DND-41 (cell line): ENCODE results near the gene XYLT1.

Experiments
- ATAC-seq: fragments of 200-7000 bp; cut with Tn5 transposase; 3 replicates; pipeline ENCODE4 v1.9.1; 2021; ENCODE audit warnings: low read depth; ENCODE audit not compliant: insufficient read depth
- DNase-seq: peaks from one replicate; pipeline ENCODE4 v3.0.0-alpha.2; 2020
- H2AFZ ChIP-seq: 2 replicates; pipeline ENCODE4 v1.6.0; 2012; ENCODE audit warnings: low read depth, low read length
- H3K27ac ChIP-seq: 2 replicates; pipeline ENCODE4 v1.5.1; 2012; ENCODE audit warnings: low read length, inconsistent platforms
- H3K27me3 ChIP-seq: fragments of 200-600 bp; sonication (generic); 2 replicates; pipeline ENCODE4 v1.6.0; 2012; ENCODE audit warnings: low read length, mild to moderate bottlenecking, inconsistent platforms; ENCODE audit not compliant: insufficient read depth, poor library complexity
- H3K36me3 ChIP-seq: 2 replicates; pipeline ENCODE4 v1.5.1; 2012; ENCODE audit warnings: low read length, inconsistent platforms; ENCODE audit not compliant: insufficient read depth
- H3K4me1 ChIP-seq: 2 replicates; pipeline ENCODE4 v1.5.1; 2012; ENCODE audit warnings: mild to moderate bottlenecking, low read length; ENCODE audit not compliant: insufficient read depth
- H3K4me2 ChIP-seq: 2 replicates; pipeline ENCODE4 v1.6.0; 2012; ENCODE audit warnings: mild to moderate bottlenecking, moderate library complexity, low read length, inconsistent platforms; ENCODE audit not compliant: insufficient read depth
- H3K4me3 ChIP-seq, 2 experiments: fragments of 200-600 bp in 1 of 2; shearing (Covaris generic) in 1 of 2; 2 replicates each; pipeline ENCODE4 v1.5.1; 2012 to 2016; ENCODE audit warnings: inconsistent platforms in 2 of 2, low read length in 2 of 2, mild to moderate bottlenecking in 2 of 2, low read depth in 1 of 2, moderate library complexity in 1 of 2
- H3K79me2 ChIP-seq: 2 replicates; pipeline ENCODE4 v1.6.0; 2012; ENCODE audit warnings: low read length, inconsistent platforms; ENCODE audit not compliant: insufficient read depth
- H3K9ac ChIP-seq: 2 replicates; pipeline ENCODE4 v1.6.0; 2012; ENCODE audit warnings: low read depth, mild to moderate bottlenecking, inconsistent platforms, low read length, moderate library complexity
- H3K9me3 ChIP-seq: 2 replicates; pipeline ENCODE4 v1.5.1; 2012; ENCODE audit warnings: low read length, moderate library complexity, mild to moderate bottlenecking, inconsistent platforms; ENCODE audit not compliant: insufficient read depth, severe bottlenecking
- H4K20me1 ChIP-seq: 2 replicates; pipeline ENCODE4 v1.6.0; 2012; ENCODE audit warnings: low read length; ENCODE audit not compliant: insufficient read depth
- CTCF ChIP-seq: IDR thresholded peaks from 2 replicates; pipeline ENCODE4 v1.5.1; 2012; ENCODE audit warnings: borderline replicate concordance, low read length, moderate library complexity, mild to moderate bottlenecking; ENCODE audit not compliant: poor library complexity, severe bottlenecking; ENCODE audit errors: extremely low read depth
- EZH2 ChIP-seq: IDR thresholded peaks from 3 replicates; pipeline ENCODE4 v1.6.1; 2012; ENCODE audit warnings: borderline replicate concordance, low read depth, mild to moderate bottlenecking, moderate library complexity, low read length, inconsistent platforms; ENCODE audit not compliant: severe bottlenecking

The XYLT1 gene

GRCh38 chr16:17439580-17439979, 31.2 kb downstream of the XYLT1 start:
- no peak overlapping the region for H3K4me3 ChIP-seq
- H3K79me2 ChIP-seq = no peaks in the 10 kb centered on the region
- no peaks in the 10 kb centered on the region for H3K27me3 ChIP-seq
- no peak overlapping the region for H3K9ac ChIP-seq
- no peaks in the 10 kb centered on the region for H3K9me3 ChIP-seq
- H3K4me1 ChIP-seq = no peaks in the 10 kb centered on the region
- no peaks in the 10 kb centered on the region for H4K20me1 ChIP-seq
- DNase-seq (no peak), ATAC-seq (no peak)
- H3K4me2 ChIP-seq = no peak overlapping the region
- no peaks in the 10 kb centered on the region for H3K36me3 ChIP-seq
- no peak overlapping the region for H2AFZ ChIP-seq
- TF ChIP-seq CTCF = no peak
- TF ChIP-seq EZH2 = no peak
- H3K27ac ChIP-seq = no peak overlapping the region

- no peak overlapping the region for H3K4me3 ChIP-seq
- no peak overlapping the region for H3K4me2 ChIP-seq
- ATAC-seq = no peak
- no peaks in the 10 kb centered on the region for H3K9me3 ChIP-seq
- DNase-seq = no peak
- H3K27me3 ChIP-seq = no peaks in the 10 kb centered on the region
- H3K79me2 ChIP-seq = no peaks in the 10 kb centered on the region
- H3K27ac ChIP-seq = no peak overlapping the region
- no peaks in the 10 kb centered on the region for H3K36me3 ChIP-seq
- no peak overlapping the region for H3K9ac ChIP-seq
- TF ChIP-seq CTCF (no peak), EZH2 (no peak)
- no peaks in the 10 kb centered on the region for H4K20me1 ChIP-seq
- H3K4me1 ChIP-seq = no peaks in the 10 kb centered on the region
- no peak overlapping the region for H2AFZ ChIP-seq
Measured at GRCh38 chr16:17437981-17438380, 32.8 kb downstream of the XYLT1 start.

GRCh38 chr16:17437127-17437720, 33.5 kb downstream of the XYLT1 start:
- H3K4me3 ChIP-seq = no peak overlapping the region
- no peaks in the 10 kb centered on the region for H3K27me3 ChIP-seq
- no peak for ATAC-seq

More at GRCh38 chr16:17437127-17437720, 33.5 kb downstream of the XYLT1 start:
- H2AFZ ChIP-seq = no peak overlapping the region
- no peak overlapping the region for H3K9ac ChIP-seq
- H4K20me1 ChIP-seq = no peaks in the 10 kb centered on the region
- no peak for DNase-seq
- H3K36me3 ChIP-seq = no peaks in the 10 kb centered on the region
- no peak overlapping the region for H3K4me2 ChIP-seq
- no peak for TF ChIP-seq CTCF
- no peak for TF ChIP-seq EZH2
- no peaks in the 10 kb centered on the region for H3K79me2 ChIP-seq
- H3K27ac ChIP-seq = no peak overlapping the region
- H3K9me3 ChIP-seq = no peaks in the 10 kb centered on the region
- no peaks in the 10 kb centered on the region for H3K4me1 ChIP-seq
